Fibroblast of the conjunctiva (primary cell): Measurements from ENCODE around the gene WDFY2.
A peak's percentile ranks its signal among the peaks of the same experiment; 100 is the strongest.

Source experiments
- DNase-seq: peaks from one replicate; pipeline ENCODE4 v3.0.0-alpha.2; 2010; ENCODE audit warnings: low read depth

Gene WDFY2

DNA sequence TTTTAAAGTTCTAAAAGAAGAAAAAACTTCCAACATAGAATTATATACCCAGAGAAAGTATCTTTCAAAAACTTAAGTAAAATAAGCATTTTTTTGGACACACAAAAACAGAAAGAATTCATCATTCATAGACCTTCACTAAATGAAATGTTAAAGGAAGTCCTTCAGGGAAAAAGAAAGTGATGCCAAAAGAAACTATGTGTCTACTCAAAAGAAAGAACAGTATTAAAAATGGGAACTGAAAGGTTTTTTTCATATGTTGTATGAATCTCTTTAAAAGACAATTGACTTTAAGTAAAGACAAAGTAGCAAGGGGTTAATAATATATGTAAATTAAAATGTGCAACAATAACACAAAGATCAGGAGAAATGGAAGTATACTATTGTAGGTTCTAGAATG is 123.2 kb downstream of the WDFY2 start:
- DNase-seq, result no peak

DNA sequence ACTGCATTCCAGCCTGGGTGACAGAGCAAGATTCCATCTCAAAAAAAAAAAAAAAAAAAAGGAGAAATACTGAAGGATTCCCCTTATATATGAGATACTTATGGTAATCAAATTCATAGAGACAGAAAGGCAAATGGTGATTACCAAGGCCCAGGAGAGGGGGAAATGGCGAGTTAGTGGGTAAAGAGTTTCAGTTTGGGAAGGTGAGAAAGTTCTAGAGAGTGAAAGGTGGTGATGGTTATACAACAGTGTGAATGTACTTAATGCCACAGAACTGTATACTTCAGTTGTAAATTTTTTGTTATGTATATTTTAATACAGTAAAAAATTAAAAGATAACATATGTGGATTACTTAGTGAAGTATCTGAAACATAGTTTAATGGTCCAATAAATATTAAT is 129.5 kb downstream of the WDFY2 start:
- no peak for DNase-seq

DNA sequence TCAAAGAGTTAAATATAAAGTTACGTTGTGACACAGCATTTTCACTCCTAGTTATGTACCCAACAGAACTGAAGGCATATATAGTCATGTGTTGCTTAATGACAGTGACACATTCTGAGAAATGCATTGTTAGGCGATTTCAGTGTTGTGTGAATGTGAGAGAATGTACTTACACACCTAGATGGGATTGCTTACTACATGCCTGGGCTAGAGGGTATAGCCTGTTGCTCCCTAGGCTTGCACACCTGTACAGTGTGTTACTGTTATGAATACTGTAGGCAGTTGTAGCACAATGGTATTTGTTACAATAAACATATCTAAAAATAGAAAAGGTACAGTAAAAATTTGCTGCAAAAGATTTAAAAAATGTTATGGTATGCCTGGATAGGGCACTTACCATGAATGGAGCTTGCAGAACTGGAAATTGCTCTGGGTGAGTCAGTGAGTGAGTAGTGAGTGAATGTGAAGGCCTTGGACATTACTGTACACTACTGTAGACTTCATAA is 130.5 kb downstream of the WDFY2 start:
- no peak for DNase-seq

DNA sequence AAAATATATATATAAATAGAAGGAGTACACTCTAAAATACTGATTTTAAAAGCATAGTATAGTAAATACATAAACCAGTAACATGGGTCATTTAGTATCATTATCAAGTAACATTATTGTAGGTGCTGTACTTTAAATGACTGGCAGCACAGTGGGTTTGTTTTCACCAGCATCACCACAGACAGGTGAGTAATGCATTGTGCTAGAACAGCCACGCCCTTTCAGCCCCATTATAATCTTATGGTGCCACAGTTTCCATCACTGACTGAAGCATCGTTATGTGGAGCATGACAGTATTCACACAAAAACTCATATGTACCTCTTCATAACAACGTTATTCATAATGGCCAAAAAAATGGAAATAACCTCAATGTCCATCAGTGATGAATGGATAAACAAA is 131.4 kb downstream of the WDFY2 start:
- DNase-seq, result no peak

DNA sequence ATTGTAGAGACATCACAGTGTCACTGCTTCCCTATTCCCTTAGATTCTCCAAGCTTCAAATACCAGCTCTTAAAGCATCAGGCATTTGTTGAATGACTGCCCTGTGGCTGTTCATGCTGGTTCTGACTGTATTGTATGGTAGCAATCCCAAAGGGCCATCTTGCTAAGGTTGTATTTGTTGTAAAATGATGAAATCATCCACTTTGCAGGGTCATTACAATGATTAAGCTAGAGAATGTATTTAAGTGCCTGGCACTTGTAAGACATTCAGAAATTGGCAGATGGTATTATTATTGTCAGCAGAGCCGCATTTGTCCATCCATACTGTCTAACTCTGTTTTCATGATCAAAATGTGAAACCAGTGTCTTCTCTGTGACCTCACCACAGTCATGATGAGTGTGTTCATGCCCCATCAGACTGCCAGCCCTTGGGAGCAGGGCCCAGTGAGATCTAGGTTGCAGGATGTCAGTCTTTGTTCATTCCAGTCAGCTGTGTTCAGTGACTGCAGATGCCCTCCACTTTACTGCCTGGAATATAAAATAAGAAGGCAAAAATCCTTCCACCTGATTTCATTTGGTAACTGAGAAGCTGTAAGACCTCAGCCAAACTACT is 133.6 kb downstream of the WDFY2 start:
- DNase-seq, result peak; percentile 31

DNA sequence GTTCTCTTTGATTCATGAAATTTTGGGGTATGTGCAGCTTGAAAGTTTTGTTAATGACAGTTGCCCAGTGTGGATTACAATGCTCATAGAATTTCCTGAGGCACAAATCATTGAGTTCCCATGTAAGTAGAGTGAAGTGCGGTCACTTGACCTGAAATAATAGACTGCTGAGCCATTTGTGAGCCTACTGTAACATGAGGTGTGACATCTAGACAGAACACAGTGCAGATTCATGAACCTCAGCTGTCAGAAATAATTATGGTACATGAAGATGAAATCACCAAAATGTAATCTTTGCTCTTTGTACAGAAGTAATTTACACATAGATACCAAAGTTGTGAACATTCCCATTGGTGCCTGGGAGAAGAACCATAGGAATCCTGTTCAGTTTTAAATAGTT is 135.1 kb downstream of the WDFY2 start:
- no peak for DNase-seq

DNA sequence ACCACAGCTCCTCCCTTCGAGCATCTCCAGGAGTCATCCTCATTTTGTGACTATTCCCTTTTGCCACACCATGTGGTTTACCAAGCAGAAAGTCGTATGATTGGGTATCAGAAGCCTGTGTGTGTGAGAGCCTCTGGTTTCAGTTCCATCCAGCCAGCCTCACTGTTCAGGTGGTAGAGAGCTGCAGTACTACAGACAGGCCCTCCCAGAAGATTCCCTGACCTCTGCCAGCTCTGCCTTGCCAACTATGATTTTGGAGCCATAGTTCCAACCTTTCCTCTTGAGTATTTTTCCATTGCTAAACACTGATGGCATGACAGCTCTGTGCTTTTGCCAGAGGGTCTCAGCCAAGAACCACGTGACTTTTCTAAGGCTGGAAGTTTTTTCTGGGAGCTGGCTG is 137.2 kb downstream of the WDFY2 start:
- DNase-seq, result no peak

DNA sequence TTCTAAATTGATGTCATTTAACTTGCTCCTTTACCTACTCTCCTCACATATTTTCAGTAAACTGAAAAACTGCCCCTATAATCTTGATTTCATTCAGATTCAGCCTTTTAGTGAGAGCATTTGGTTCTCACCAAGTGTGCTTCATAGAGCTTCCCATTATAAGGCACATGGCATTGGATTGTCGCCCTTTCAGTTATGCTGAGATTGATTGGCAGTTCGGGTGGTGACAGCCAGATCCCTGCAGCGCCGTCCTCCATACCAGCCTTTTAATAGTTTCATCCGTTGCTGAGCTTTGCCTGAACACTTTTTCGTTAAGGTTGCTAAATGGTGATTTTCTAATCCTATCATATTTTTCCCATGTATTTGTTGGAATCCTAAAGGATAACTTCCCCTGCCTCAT is 139.3 kb downstream of the WDFY2 start:
- DNase-seq, result no peak

DNA sequence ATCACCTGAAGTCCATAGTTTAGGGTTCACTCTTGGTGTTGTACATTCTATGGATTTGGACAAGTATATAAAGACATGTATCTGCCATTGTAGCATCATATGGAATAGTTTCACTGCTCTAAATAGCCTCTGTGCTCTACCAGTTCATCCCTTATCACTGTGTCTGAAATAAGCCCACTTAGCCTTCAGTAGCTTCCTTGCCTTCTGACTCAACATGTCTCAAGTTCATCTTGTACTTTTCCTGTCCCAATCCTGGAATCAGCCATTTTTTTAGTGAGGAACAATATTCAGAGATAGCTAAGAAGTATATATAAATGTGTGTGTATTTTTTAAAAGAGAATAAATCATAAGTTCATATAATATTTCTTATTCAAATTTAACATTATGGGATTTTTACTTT is 140.5 kb downstream of the WDFY2 start:
- DNase-seq, result no peak

DNA sequence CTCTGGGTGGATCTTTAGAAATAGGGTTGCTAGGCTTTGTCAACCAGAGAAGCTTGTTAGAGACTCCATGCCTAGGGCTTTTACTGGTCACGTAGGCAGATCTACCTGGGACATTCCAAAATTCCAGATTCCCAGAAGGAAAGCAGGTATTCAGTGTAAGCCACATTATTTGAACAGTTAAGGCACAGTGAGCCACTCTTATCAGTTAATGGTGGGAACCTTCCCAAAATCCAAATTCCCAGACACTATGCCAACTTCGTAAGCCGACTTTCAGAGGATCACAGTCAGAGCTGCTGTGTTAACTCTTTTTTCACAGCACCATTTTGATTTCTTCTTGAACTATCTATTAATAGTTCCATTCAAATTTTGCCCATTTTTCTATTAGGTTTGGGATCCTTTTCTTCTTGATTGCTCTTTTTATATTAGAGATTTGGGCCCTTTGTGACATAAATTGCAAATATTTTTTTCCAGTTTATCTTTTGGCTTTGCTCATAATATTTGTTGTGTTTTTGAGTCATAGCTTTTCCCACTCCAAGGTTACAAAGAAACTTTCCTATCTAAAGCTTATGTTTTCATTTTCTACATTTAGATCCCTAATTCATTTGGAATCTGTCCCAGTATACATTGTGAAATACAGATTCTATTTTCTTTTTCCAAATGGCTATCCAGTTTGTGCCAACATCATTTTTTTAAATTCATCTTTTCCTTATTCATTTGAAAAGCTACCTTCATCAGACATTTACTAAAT is 142.4 kb downstream of the WDFY2 start:
- peak; percentile 82 for DNase-seq

DNA sequence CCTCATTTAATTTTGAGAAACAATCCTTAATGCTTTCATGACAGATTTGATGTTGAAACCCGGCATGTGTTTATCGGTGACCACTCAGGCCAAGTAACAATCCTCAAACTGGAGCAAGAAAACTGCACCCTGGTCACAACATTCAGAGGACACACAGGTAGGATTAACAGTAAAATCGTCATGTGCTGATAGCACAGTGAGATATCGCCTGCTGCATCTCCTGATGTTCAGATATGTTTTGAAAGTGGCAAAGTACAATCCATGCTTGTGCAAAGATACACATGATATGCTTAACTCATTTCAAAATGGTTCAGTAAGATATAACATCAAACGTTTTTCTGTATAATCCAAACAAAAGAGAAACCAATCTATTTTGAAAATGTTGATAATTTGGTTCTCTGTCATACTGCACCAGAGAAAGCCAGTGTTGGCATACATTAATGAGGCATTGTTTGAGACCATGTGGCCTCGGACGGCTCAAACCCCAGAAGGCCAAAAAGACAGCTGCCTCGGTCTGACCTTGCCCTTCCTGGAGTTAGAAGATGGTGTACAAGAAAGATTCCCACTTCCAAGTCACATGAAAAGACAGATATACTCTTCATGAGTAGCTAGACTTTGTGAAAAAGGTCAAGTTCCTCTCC is 143.5 kb downstream of the WDFY2 start:
- DNase-seq, result no peak

DNA sequence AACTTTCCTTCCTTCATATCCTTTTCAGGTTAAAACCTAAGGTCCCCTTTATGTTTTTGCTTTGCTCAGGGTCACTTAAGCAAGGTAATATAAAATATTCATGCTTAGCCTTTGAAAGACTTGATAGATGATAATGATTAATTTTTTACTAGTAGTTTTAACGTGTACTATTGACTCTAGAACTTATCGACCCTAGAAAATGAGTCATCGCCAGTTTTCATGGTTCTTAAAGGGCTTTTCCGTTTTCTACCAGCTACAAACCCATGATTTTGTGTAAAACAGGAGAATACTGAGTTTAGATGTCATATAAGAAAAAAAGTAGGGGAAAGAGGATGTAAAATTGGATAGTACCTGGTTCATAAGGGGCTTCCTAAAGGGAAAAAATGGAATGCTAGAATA is 144.0 kb downstream of the WDFY2 start:
- DNase-seq, result no peak

DNA sequence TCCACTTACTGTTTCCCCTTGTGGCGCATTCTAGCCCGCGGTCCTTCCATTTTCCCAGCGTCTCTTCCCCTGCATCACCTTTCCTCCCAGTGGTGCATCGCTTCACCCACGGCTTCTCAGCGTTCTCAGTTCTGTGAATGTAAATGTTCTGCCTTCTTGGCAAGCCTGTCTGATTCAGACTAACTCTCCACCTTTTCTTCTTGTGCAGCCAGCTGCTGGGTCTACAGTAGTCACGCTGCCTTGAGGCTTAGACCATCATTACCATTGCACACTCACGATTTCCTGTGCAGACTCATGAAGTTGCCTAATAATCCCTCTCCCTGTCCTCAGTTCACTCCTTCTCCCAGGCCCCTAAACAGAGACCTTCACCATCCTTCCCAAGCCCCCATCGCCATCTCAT is 144.7 kb downstream of the WDFY2 start:
- peak; percentile 60 for DNase-seq

DNA sequence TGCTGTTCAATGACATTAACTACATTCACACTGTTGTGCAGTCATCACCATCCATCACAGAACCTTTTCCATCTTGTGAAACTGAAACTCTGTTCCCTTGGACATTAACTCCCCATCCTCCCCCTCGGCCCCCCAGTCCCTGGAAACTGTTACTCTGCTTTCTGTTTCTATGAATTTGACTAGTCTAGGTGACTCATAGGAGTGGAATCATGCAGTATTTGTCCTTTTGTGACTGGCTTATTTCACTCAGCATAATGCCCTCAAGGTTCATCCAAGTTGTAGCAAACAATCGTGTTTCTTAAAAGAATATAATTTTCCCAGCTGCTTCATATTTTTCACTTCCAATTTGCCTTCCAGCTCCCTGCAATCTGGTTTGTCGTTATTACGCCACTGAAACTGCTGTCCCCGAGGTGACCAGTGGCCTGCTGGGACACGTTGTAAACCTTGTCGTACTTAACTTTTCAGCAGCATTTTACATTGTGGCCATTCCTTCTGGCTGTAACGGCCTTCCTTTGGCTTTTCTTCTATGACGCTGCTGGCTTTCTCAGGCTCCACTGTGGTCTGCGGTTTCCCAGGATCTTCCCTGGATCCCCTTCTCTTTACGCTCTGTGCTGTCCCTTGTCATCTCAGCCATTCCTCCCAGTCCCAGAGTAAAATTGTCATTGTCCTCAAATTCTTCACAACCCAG is 145.7 kb downstream of the WDFY2 start:
- DNase-seq, result peak; percentile 88

DNA sequence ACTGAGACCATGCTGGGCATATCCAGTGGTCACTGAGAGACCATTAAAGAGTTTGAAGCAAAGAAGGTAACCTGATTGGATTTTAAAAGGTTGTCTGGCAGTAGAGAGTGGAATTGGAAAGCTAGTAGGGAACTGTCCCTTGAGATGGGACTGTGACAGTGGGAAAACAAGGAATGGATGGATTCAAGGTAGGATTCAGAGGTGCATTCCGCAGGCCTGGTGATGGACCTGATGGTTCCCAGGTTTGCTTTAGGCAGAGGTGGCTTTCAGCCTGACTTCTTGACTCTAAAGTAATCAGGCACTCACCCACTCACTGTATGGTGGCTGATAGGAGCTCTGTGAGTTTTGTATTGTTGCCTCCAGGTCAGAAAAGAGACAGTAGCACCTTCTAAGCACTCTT is 146.7 kb downstream of the WDFY2 start:
- no peak for DNase-seq

DNA sequence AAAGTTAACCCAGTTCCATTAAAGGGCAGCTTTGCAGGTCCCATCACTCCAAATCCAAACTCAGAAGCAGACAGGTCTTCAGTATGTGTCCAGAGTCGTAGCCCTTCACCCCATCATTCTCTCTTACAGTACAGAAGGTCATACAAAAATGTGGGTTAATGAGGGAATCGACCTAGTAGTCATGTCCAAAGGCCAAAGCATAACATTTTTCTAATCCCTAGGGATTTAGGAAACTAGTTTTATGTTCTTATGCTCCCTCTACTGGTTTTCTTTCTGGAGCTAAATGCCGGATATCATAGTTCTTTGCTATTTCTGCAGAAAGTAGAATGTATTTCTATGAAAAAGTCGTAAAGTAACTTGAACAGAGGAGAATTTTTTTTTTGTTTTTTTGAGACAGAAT is 147.5 kb downstream of the WDFY2 start:
- peak; percentile 60 for DNase-seq

DNA sequence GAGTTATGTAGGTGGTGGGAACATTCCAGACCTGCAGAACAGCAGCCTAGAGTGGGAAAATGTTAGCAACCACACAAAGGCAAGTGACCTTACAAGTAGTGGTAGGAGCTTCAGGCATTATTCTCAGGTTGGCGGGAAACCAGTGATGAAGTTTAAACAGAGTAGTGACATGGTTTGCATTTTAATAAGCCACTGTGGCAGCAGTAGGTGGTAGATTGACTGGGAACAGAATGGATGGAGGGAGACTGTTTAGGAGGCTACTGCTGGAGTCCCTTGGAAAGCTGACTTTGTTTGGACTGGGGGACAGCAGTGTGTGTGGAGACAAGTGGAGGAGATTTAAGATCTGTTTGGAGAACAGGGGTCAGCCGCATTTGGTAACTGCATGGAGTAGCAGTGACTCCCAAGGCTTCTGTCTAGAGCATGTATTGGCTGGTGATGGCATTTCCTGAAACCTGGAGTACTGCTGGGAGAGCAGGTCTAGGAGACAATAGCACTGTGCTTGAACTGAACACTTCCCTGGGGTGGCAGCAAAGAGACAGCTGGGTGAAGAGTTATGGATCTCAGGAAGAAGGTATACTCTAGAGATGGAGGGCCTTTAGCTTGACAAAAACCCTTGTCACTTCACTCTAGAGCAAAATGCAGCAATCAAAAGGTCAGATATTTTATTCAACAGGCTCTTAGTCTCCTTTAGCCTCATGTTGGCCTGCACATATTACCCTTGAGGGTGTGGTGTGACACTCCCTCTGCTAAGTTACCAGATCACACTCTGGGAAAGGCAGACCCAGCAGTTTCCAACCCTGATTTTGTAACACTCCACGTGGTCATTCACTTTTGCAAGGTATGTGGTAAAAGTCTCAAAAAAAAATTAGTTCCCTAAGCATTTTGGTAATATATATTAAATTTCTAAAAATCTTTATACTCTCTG is 149.4 kb downstream of the WDFY2 start:
- DNase-seq, result no peak

DNA sequence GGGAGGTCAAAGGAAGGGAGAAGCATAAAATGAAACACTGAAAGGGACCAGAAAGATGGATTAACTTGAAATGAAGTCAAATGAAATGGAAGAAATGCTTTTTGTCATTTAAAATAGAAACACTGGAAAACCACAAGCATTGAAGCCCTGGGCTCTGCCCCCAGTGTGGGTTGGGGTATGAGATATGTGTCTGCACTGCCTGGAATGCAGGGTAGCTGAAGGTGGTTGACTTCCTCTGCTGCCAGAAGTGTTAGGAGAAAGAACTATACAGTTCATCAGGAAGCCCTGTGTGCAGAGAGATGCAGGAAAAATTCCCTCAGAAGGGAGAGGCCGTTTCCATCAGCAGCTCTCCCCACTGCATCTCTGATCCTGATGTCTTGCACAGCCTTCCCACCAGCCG is 150.5 kb downstream of the WDFY2 start:
- no peak for DNase-seq

DNA sequence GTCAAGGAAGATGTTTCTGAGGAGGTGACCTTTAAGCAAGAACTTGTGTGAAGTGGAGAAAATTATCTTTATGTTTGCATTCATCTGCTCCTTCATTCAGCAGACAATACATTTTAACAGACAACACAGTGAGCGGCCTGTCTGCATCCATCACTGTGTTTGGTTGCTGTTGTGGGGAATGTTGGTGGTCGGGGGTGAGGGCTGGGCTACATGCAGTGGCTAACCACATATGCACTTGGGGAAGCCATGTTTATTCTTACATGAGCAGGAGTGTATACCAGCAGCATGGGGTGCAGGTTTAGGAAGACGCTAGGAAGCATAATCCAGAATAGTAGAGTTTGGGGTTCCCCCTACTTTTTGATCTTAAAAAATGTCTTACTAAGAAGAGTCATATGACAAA is 153.3 kb downstream of the WDFY2 start:
- DNase-seq, result no peak

DNA sequence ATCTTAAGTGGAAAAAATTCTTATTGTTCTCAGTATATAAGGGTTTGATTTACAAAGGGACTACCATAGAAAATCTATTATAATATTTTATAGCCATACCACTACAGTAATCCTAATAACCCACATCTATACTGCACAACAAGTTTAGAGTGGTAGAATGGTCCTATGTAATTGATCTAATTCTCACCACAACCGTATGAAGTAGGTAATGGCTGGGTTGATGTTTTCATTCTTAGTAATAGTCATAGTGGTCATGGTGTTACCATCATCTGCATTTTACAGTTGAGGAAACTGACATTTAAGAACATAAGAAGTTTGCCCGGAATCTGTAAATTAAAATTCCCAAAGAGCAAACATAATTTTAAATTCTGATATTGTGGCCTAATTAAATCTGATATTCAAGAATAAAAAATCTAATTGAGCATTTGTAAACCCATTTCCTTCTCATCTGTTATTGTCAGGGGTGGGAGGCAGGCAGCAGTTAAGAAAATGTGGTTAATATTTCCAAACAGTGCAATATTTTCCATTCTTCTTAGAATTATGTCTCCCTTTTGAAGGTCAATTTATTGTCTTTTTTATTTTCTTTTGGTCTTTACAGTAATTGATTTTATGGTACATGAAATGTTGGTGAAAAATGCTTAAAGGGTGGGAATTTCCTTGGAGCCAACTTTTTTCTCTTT is 154.1 kb downstream of the WDFY2 start:
- DNase-seq, result no peak
